ENCODE measurements around the gene EFCAB12. TPM values are rescaled to one million over a fixed set of nuclear protein-coding genes. Genes with fewer than 3 reads are reported as not detected.

The EFCAB12 gene
- total and polyA plus RNA-seq, 10 of the 15 experiments (the other 5 are each of a cell fraction or from before 2014, with no cell fraction given), result 0.02 to 0.85 (median 0.33) TPM

DNA sequence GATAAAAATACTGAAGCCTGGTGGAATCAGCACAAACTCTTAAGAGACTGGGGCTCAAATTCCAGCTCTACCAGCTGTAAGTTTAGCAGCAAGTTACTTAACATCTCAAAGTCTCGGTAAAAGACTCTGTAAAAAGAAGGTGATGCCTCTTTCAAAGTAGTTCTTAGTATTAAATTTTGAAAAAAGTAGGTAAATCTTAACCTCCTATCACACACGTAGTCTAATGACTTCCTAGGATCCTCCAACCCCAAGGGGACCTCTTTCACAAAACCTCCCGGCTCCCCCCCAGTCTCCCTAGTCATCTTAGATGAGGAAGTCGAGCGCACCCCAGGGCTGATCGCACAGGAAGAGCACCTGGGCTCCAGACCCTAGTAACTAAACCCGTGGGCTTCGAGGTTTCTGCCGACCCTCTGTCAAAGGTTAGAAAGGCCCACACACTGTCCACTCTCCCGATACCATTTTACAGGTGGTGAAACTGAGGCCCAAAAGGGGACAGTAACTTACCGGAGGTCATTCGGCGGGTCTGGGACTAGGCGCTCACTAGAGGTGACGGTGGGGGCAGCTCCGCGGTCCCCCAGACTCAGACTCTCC, 10.9 kb upstream of the EFCAB12 start (continued):
- TF ChIP-seq, protein P1, sequence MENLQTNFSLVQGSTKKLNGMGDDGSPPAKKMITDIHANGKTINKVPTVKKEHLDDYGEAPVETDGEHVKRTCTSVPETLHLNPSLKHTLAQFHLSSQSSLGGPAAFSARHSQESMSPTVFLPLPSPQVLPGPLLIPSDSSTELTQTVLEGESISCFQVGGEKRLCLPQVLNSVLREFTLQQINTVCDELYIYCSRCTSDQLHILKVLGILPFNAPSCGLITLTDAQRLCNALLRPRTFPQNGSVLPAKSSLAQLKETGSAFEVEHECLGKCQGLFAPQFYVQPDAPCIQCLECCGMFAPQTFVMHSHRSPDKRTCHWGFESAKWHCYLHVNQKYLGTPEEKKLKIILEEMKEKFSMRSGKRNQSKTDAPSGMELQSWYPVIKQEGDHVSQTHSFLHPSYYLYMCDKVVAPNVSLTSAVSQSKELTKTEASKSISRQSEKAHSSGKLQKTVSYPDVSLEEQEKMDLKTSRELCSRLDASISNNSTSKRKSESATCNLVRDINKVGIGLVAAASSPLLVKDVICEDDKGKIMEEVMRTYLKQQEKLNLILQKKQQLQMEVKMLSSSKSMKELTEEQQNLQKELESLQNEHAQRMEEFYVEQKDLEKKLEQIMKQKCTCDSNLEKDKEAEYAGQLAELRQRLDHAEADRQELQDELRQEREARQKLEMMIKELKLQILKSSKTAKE (IDR thresholded peaks at IDR 0.05; ENCODE audit: low read depth, poor library complexity, severe bottlenecking), result peak; percentile 12
- TF ChIP-seq NFYA (IDR thresholded peaks at IDR 0.05; ENCODE audit: borderline replicate concordance, low read depth, low read length), result no peak
- 0 out of 2 replicates have a peak, but pooled peaks have one; percentile 19 for TF ChIP-seq NFIC (IDR thresholded peaks at IDR 0.05; ENCODE audit: low read depth, low read length)
- TF ChIP-seq, protein P2, sequence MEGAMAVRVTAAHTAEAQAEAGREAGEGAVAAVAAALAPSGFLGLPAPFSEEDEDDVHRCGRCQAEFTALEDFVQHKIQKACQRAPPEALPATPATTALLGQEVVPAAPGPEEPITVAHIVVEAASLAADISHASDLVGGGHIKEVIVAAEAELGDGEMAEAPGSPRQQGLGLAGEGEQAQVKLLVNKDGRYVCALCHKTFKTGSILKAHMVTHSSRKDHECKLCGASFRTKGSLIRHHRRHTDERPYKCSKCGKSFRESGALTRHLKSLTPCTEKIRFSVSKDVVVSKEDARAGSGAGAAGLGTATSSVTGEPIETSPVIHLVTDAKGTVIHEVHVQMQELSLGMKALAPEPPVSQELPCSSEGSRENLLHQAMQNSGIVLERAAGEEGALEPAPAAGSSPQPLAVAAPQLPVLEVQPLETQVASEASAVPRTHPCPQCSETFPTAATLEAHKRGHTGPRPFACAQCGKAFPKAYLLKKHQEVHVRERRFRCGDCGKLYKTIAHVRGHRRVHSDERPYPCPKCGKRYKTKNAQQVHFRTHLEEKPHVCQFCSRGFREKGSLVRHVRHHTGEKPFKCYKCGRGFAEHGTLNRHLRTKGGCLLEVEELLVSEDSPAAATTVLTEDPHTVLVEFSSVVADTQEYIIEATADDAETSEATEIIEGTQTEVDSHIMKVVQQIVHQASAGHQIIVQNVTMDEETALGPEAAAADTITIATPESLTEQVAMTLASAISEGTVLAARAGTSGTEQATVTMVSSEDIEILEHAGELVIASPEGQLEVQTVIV (IDR thresholded peaks at IDR 0.05; ENCODE audit: borderline replicate concordance, partially characterized antibody), result no peak
- no peak; the same call in 2 of the 3 replicates for TF ChIP-seq POU2F2 (IDR thresholded peaks at IDR 0.05; ENCODE audit: borderline replicate concordance, low read depth, low read length)
- no peak for TF ChIP-seq TBL1XR1 (IDR thresholded peaks at IDR 0.05; ENCODE audit: low read depth, low read length)
- 0 out of 2 replicates have a peak, but pooled peaks have one; percentile 36 for TF ChIP-seq RB1 (IDR thresholded peaks at IDR 0.05; ENCODE audit: borderline replicate concordance)
- TF ChIP-seq RFX5 (IDR thresholded peaks at IDR 0.05; ENCODE audit: low read depth, low read length), result no peak
- peak; percentile 94 for TF ChIP-seq SMARCA5 (IDR thresholded peaks at IDR 0.05)
- TF ChIP-seq, protein P3, sequence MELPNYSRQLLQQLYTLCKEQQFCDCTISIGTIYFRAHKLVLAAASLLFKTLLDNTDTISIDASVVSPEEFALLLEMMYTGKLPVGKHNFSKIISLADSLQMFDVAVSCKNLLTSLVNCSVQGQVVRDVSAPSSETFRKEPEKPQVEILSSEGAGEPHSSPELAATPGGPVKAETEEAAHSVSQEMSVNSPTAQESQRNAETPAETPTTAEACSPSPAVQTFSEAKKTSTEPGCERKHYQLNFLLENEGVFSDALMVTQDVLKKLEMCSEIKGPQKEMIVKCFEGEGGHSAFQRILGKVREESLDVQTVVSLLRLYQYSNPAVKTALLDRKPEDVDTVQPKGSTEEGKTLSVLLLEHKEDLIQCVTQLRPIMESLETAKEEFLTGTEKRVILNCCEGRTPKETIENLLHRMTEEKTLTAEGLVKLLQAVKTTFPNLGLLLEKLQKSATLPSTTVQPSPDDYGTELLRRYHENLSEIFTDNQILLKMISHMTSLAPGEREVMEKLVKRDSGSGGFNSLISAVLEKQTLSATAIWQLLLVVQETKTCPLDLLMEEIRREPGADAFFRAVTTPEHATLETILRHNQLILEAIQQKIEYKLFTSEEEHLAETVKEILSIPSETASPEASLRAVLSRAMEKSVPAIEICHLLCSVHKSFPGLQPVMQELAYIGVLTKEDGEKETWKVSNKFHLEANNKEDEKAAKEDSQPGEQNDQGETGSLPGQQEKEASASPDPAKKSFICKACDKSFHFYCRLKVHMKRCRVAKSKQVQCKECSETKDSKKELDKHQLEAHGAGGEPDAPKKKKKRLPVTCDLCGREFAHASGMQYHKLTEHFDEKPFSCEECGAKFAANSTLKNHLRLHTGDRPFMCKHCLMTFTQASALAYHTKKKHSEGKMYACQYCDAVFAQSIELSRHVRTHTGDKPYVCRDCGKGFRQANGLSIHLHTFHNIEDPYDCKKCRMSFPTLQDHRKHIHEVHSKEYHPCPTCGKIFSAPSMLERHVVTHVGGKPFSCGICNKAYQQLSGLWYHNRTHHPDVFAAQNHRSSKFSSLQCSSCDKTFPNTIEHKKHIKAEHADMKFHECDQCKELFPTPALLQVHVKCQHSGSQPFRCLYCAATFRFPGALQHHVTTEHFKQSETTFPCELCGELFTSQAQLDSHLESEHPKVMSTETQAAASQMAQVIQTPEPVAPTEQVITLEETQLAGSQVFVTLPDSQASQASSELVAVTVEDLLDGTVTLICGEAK (IDR thresholded peaks at IDR 0.05; ENCODE audit: borderline replicate concordance), result no peak
- TF ChIP-seq, protein P4, sequence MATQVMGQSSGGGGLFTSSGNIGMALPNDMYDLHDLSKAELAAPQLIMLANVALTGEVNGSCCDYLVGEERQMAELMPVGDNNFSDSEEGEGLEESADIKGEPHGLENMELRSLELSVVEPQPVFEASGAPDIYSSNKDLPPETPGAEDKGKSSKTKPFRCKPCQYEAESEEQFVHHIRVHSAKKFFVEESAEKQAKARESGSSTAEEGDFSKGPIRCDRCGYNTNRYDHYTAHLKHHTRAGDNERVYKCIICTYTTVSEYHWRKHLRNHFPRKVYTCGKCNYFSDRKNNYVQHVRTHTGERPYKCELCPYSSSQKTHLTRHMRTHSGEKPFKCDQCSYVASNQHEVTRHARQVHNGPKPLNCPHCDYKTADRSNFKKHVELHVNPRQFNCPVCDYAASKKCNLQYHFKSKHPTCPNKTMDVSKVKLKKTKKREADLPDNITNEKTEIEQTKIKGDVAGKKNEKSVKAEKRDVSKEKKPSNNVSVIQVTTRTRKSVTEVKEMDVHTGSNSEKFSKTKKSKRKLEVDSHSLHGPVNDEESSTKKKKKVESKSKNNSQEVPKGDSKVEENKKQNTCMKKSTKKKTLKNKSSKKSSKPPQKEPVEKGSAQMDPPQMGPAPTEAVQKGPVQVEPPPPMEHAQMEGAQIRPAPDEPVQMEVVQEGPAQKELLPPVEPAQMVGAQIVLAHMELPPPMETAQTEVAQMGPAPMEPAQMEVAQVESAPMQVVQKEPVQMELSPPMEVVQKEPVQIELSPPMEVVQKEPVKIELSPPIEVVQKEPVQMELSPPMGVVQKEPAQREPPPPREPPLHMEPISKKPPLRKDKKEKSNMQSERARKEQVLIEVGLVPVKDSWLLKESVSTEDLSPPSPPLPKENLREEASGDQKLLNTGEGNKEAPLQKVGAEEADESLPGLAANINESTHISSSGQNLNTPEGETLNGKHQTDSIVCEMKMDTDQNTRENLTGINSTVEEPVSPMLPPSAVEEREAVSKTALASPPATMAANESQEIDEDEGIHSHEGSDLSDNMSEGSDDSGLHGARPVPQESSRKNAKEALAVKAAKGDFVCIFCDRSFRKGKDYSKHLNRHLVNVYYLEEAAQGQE (IDR thresholded peaks at IDR 0.05; ENCODE audit: low read depth, low read length), result no peak
- TF ChIP-seq, protein P5, sequence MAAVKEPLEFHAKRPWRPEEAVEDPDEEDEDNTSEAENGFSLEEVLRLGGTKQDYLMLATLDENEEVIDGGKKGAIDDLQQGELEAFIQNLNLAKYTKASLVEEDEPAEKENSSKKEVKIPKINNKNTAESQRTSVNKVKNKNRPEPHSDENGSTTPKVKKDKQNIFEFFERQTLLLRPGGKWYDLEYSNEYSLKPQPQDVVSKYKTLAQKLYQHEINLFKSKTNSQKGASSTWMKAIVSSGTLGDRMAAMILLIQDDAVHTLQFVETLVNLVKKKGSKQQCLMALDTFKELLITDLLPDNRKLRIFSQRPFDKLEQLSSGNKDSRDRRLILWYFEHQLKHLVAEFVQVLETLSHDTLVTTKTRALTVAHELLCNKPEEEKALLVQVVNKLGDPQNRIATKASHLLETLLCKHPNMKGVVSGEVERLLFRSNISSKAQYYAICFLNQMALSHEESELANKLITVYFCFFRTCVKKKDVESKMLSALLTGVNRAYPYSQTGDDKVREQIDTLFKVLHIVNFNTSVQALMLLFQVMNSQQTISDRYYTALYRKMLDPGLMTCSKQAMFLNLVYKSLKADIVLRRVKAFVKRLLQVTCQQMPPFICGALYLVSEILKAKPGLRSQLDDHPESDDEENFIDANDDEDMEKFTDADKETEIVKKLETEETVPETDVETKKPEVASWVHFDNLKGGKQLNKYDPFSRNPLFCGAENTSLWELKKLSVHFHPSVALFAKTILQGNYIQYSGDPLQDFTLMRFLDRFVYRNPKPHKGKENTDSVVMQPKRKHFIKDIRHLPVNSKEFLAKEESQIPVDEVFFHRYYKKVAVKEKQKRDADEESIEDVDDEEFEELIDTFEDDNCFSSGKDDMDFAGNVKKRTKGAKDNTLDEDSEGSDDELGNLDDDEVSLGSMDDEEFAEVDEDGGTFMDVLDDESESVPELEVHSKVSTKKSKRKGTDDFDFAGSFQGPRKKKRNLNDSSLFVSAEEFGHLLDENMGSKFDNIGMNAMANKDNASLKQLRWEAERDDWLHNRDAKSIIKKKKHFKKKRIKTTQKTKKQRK (IDR thresholded peaks at IDR 0.05; ENCODE audit: low read depth, low read length), result no peak

All from GM12878 (cell line).